C4-2B (cell line): ENCODE measurements around the gene IL2RG.
A peak's percentile ranks its signal among the peaks of the same experiment; 100 is the strongest.

Source experiments
- H3K27ac ChIP-seq: fragments of 450-650 bp; 2 replicates; pipeline ENCODE4 v1.5.1; 2017
- ZFX ChIP-seq: fragments of 450-650 bp; IDR thresholded peaks from 2 replicates; pipeline ENCODE4 v1.6.1; 2017
- TF ChIP-seq, protein P1 (sequence below): fragments of 450-650 bp; conservative IDR thresholded peaks from 2 replicates; pipeline ENCODE4 v1.5.1; 2017; ENCODE audit warnings: mild to moderate bottlenecking

Gene IL2RG

DNA sequence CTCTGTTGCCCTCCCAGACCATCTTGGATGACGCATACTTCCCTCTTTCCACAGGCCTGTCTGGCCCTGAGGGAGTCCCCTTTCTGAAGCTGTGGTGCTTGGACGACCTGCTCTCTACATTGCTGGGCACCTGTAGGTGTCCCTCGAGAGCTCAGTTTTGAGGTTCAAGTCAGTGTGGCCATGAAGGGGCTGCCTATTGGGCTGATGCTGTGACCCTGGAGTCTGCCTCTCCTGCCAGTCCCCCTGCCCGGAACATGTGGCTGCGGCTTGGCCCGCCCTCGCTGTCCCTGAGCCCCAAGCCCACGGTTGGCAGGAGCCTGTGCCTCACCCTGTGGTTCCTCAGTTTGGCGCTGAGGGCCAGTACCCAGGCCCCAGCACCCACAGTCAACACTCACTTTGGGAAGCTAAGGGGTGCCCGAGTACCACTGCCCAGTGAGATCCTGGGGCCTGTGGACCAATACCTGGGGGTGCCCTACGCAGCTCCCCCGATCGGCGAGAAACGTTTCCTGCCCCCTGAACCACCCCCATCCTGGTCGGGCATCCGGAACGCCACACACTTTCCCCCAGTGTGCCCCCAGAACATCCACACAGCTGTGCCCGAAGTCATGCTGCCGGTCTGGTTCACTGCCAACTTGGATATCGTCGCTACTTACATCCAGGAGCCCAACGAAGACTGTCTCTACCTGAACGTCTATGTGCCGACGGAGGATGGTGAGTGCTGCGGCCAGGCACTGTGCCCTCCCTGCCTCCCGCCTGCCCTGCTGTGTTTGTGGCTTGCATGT is 36.3 kb upstream of the IL2RG start:
- no peak for TF ChIP-seq ZFX
- TF ChIP-seq, protein P1, sequence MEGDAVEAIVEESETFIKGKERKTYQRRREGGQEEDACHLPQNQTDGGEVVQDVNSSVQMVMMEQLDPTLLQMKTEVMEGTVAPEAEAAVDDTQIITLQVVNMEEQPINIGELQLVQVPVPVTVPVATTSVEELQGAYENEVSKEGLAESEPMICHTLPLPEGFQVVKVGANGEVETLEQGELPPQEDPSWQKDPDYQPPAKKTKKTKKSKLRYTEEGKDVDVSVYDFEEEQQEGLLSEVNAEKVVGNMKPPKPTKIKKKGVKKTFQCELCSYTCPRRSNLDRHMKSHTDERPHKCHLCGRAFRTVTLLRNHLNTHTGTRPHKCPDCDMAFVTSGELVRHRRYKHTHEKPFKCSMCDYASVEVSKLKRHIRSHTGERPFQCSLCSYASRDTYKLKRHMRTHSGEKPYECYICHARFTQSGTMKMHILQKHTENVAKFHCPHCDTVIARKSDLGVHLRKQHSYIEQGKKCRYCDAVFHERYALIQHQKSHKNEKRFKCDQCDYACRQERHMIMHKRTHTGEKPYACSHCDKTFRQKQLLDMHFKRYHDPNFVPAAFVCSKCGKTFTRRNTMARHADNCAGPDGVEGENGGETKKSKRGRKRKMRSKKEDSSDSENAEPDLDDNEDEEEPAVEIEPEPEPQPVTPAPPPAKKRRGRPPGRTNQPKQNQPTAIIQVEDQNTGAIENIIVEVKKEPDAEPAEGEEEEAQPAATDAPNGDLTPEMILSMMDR, result no peak
- no peak overlapping the region for H3K27ac ChIP-seq

DNA sequence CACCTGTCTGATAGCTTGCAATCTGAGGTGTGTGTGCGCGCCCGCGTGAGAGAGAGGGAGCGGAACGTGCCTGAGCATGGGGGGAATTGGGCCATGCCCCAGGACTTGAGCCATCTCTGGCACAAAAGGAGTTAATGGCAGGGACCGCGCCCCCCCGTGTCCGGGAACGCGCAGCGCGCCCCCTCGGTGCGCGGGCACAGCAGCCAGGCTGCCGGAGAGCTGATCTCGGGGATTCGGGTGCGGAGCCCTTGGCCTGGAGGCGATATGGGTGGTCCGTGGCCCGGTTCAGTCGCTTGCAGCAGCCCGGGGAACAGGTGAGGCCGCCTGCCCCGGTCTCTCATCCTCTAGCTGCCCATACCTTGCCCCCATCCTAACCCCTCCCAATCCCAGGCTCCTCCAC is 33.3 kb upstream of the IL2RG start, which contains the start of gene NLGN3:
TSS of gene NLGN3 (plus strand) at position 191 of the 400 bp plus-strand sequence. CDS start 2,909 bp downstream, outside the sequence.
- H3K27ac ChIP-seq, result peak within 1 kb of the TSS; percentile 8; the same call in 1 of the 2 replicates
- TF ChIP-seq, protein P1, result no peak
- TF ChIP-seq ZFX, result no peak

DNA sequence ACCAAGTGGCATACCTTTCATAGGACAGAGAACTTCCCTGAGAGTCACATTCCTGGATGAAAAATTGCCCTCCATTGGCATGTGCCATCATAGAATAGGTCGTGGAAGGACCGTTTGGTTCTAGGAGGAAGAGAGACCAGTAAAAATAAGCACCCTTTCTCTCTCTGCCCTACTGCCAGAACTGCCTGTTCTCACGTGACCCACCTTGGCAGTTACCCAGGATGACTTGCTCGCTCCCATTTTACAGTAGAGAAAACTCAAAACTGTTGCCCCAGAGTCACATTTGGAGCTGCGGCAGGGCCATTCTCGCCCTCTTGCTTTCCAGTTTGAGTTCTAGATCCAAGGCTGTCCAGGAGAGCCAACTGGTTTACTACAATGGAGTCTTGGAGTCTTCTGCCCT is 32.1 kb upstream of the IL2RG start:
- TF ChIP-seq, protein P1, result no peak
- no peak for TF ChIP-seq ZFX

DNA sequence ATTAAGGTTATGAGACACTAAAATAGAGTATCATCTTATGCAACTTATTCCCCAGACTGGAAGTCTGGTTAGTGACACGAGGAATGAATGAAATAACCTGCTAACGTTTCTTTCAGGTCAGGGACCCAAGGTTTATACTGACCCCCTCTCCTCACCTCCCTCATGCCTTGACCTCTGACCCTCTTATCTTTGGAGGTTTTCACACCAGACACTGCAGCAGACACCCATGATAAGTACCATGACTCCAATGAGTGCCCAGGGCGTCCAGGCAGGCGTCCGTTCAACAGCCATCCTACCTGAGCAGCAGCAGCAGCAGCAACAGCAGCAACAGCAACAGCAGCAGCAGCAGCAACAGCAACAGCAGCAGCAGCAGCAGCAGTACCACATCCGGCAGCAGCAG is 29.1 kb upstream of the IL2RG start:
- TF ChIP-seq, protein P1, result no peak
- TF ChIP-seq ZFX, result no peak
- H3K27ac ChIP-seq, result no peak overlapping the region

More for the DNA sequence above, 32.1 kb upstream of the IL2RG start:
- peak overlapping the region; percentile 8; the same call in 1 of the 2 replicates for H3K27ac ChIP-seq

DNA sequence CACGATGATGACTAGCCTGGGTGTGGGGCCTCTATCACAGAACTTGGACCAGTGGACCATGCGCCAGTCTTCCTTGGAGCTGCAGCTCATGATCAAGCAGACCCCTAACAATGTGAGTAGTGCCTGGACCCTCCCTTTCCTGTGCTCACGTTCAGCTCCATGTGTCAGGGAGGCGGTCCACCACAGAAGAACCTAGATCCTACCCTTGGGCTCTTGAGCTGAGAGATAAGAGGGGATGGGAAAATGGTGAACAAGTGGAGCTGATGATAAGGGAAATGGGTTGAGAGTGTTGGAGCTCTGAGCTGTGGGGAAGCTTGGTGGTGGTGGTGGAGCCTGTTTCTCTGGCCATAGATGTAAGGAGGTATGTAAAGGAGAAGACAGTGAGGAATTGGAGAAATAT is 20.1 kb upstream of the IL2RG start:
- TF ChIP-seq, protein P1, result no peak
- TF ChIP-seq ZFX, result no peak
- H3K27ac ChIP-seq, result no peak overlapping the region

DNA sequence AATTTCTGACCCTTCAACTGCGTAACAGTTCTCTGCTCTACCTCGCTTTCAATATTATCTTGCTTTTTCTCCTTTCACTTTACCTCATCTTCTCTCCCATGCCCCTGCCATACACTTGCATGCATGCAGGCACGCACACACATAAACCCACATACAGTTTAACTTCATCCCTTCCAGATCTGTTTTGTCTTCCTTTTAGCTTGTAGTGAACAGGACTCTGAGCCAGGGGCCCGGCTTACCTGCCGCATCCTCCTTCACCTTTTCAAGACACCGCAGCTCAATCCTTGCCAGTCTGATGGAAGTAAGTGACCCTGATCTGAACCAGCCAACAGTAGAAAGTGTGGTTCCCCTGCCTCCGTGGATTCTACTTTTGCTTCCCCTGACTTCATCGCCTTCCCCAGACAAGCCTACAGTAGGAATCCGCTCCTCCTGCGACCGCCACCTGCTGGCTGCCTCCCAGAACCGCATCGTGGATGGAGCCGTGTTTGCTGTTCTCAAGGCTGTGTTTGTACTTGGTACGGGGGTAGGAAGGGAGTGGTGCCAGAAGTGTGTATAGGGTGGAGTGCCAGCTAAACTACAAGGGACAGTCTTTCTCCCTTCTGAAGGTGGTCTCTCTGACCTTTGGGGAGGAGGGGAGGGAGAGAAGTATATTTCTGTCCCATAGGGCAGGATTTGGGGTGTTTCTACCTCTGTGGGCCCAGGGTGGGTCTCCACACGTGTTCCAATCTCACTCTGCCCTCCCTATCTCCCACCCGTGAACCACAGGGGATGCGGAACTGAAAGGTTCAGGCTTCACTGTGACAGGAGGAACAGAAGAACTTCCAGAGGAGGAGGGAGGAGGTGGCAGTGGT is 17.8 kb upstream of the IL2RG start:
- no peak overlapping the region for H3K27ac ChIP-seq
- TF ChIP-seq, protein P1, result peak; percentile 82
- no peak for TF ChIP-seq ZFX
